Osteoblast (primary cell): Measurements from ENCODE around the gene ATIC. TPM values are rescaled to one million over a fixed set of nuclear protein-coding genes. Genes with fewer than 3 reads are reported as not detected.

Experiments
- DNase-seq: peaks from one replicate; pipeline ENCODE4 v3.0.0; 2011; ENCODE audit warnings: low spot score, mixed read lengths; ENCODE audit not compliant: insufficient read length; ENCODE audit errors: missing footprints
- H2AFZ ChIP-seq: 2 replicates; pipeline ENCODE4 v1.6.0; 2011; ENCODE audit warnings: mild to moderate bottlenecking, low read length
- H3K27ac ChIP-seq: 2 replicates; pipeline ENCODE4 v1.5.1; 2011; ENCODE audit warnings: mild to moderate bottlenecking, low read depth, low read length, moderate library complexity
- H3K27me3 ChIP-seq: 2 replicates; pipeline ENCODE4 v1.6.0; 2012; ENCODE audit warnings: mild to moderate bottlenecking, control low read depth, inconsistent platforms, low read length, moderate library complexity; ENCODE audit not compliant: insufficient read depth
- H3K36me3 ChIP-seq: 2 replicates; pipeline ENCODE4 v1.5.1; 2011; ENCODE audit warnings: mild to moderate bottlenecking, low read length, control low read depth, moderate library complexity; ENCODE audit not compliant: insufficient read depth
- H3K4me1 ChIP-seq: 2 replicates; pipeline ENCODE4 v1.5.1; 2011; ENCODE audit warnings: mild to moderate bottlenecking, low read length, control low read depth, moderate library complexity; ENCODE audit not compliant: insufficient read depth
- H3K4me2 ChIP-seq: 2 replicates; pipeline ENCODE4 v1.6.0; 2011; ENCODE audit warnings: mild to moderate bottlenecking, low read length; ENCODE audit not compliant: insufficient read depth
- H3K4me3 ChIP-seq: fragments of 200-600 bp; sonication (generic); 3 replicates; pipeline ENCODE4 v1.5.1; 2012; ENCODE audit warnings: mild to moderate bottlenecking, low read length, inconsistent platforms; ENCODE audit not compliant: insufficient read depth
- H3K79me2 ChIP-seq: 2 replicates; pipeline ENCODE4 v1.6.0; 2012; ENCODE audit warnings: mild to moderate bottlenecking, low read length, control low read depth, inconsistent platforms; ENCODE audit not compliant: insufficient read depth
- H3K9me3 ChIP-seq: 2 replicates; pipeline ENCODE4 v1.5.1; 2011; ENCODE audit warnings: low read depth, low read length, control low read depth
- H4K20me1 ChIP-seq: 2 replicates; pipeline ENCODE4 v1.6.0; 2012; ENCODE audit warnings: mild to moderate bottlenecking, low read length, control low read depth; ENCODE audit not compliant: insufficient read depth
- CTCF ChIP-seq: IDR thresholded peaks from 2 replicates; pipeline ENCODE4 v1.5.1; 2011; ENCODE audit warnings: mild to moderate bottlenecking, low read depth, low read length, moderate library complexity; ENCODE audit errors: extremely low read depth
- total RNA-seq: library from RNA; depleted of rRNA; stranded (reverse); fragments of >200 nt; gene quantifications from 2 replicates; pipeline ENCODE4 v1.2.3, GENCODE V29; 2012

ATIC gene
- total RNA-seq, 1 donor, result 17.7 TPM

DNA sequence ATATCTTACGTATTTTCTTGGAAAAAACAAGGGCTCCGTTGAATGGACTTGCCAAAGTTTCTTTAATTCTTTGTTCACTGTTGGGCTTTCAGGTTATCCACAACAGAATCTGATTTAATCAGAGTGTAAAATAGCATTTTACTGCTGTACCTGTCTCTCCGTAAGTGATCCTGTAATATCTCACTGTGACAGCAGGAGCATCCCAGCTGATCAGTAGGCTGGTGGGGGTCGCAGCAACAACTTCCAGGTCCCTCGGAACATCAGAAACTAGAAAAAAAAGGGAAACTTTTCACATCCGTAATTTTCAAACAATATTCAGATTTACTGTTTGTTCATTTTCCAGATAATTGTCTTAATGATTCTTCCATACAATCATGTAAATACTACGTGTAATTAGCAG lies 72.9 kb downstream of the ATIC start:
- H3K9me3 ChIP-seq, result no peaks in the 10 kb centered on the region
- H3K36me3 ChIP-seq, result peaks cover 94% of the 10 kb centered on the region
- no peak overlapping the region for H2AFZ ChIP-seq
- peaks cover 15% of the 10 kb centered on the region for H3K4me1 ChIP-seq
- no peak for TF ChIP-seq CTCF
- H3K4me3 ChIP-seq, result no peak overlapping the region
- peak overlapping the region; percentile 43 for H3K27ac ChIP-seq
- H4K20me1 ChIP-seq, result peaks cover 52% of the 10 kb centered on the region
- DNase-seq, result no peak
- peaks cover 3% of the 10 kb centered on the region for H3K79me2 ChIP-seq
- H3K4me2 ChIP-seq, result no peak overlapping the region
- H3K27me3 ChIP-seq, result no peaks in the 10 kb centered on the region

DNA sequence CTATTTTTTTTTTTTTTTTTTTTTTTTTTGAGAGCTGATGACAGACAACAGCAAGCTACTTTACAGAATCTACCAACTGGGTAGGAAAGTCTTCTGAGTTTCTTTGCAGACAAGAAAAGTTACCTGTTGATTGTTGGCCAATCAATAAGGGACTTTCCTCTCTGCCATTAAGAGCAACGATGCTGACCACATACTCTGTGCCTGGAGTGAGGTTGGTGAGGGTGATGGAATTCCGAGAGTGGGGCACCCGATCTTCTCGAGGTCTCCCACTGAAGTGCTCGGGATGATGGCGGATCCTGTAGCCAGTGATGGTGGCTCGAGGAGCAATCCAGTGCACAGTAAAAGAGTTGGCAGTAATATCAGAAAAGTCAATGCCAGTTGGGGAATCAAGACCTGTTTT lies 74.7 kb downstream of the ATIC start:
- no peak overlapping the region for H3K4me3 ChIP-seq
- peak overlapping the region; percentile 9 for H3K27ac ChIP-seq
- H2AFZ ChIP-seq, result no peak overlapping the region
- no peak for DNase-seq
- no peak overlapping the region for H3K4me2 ChIP-seq
- no peaks in the 10 kb centered on the region for H3K27me3 ChIP-seq
- peaks cover 11% of the 10 kb centered on the region for H3K4me1 ChIP-seq
- TF ChIP-seq CTCF, result no peak
- peaks cover 55% of the 10 kb centered on the region for H4K20me1 ChIP-seq
- peaks cover 3% of the 10 kb centered on the region for H3K79me2 ChIP-seq
- peaks cover 94% of the 10 kb centered on the region for H3K36me3 ChIP-seq
- no peaks in the 10 kb centered on the region for H3K9me3 ChIP-seq

- no peak for DNase-seq
- H3K79me2 ChIP-seq, result peaks cover 6% of the 10 kb centered on the region
- H3K36me3 ChIP-seq, result peaks cover 93% of the 10 kb centered on the region
- H3K4me2 ChIP-seq, result no peak overlapping the region
- TF ChIP-seq CTCF, result no peak
- peaks cover 57% of the 10 kb centered on the region for H4K20me1 ChIP-seq
- no peaks in the 10 kb centered on the region for H3K9me3 ChIP-seq
- H3K27me3 ChIP-seq, result no peaks in the 10 kb centered on the region
- no peak overlapping the region for H3K4me3 ChIP-seq
- no peak overlapping the region for H2AFZ ChIP-seq
- peaks cover 7% of the 10 kb centered on the region for H3K4me1 ChIP-seq
- H3K27ac ChIP-seq, result peak overlapping the region; percentile 36
These were observed 76.3 kb downstream of the ATIC start for GRCh38 chr2:215388002-215388728.

DNA sequence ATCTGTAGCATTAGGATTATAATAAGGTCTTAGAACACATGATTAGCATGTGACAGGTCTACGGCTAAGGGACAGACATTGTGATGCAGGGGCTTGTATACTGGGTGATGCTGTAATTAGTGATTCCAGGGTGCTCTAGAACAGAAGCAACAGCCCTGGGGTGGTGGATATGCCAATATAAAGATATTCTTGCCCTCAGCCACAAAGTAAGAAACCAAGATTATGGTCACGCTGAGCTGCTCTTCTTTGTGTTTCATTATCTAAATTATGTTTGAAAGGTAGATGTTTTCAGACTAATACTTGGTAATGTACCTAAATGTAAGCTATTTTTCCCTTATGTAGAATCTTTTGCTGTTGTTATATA lies 78.7 kb downstream of the ATIC start:
- Histone ChIP-seq H3K4me2 (no peak overlapping the region), H2AFZ (no peak overlapping the region), H3K4me1 (peaks cover 7% of the 10 kb centered on the region), H3K79me2 (peaks cover 3% of the 10 kb centered on the region), H3K27ac (peak overlapping the region; percentile 30), H3K4me3 (no peak overlapping the region), H3K36me3 (peaks cover 95% of the 10 kb centered on the region), H4K20me1 (peaks cover 55% of the 10 kb centered on the region), H3K9me3 (no peaks in the 10 kb centered on the region), H3K27me3 (no peaks in the 10 kb centered on the region)
- no peak for TF ChIP-seq CTCF
- no peak for DNase-seq
